ENCODE results near the gene HID1.
A peak's percentile ranks its signal among the peaks of the same experiment; 100 is the strongest.

- TF ChIP-seq POLR2AphosphoS5 (IDR thresholded peaks at IDR 0.05; ENCODE audit: low read depth) (peak; percentile 85), CTCF (conservative IDR thresholded peaks at IDR 0.05; ENCODE audit: low read depth in 2 of 2) (no peak)
Measured at GRCh38 chr17:74987418-74987908, 14.9 kb upstream of the HID1 start, which contains the start of gene CDR2L.

Data from GM23338 (cell line).